Prostate gland (tissue), 2 donors: ENCODE measurements around the gene AMBP. TPM values are rescaled to one million over a fixed set of nuclear protein-coding genes. Genes with fewer than 3 reads are reported as not detected.
A peak's percentile ranks its signal among the peaks of the same experiment; 100 is the strongest.

Experiments used
- DNase-seq: peaks from one replicate; pipeline ENCODE4 v3.0.0-alpha.2; 2019; ENCODE audit warnings: low spot score
- H3K27ac ChIP-seq, 2 donors: fragments of 200-600 bp; sonication (generic); 2 replicates each; pipeline ENCODE4 v1.5.1; 2017 to 2019
- H3K27me3 ChIP-seq: fragments of 200-600 bp; sonication (generic); replicated peaks from 2 replicates; pipeline ENCODE4 v1.5.1; 2019; ENCODE audit not compliant: insufficient read depth
- H3K36me3 ChIP-seq, 2 donors: fragments of 200-600 bp; sonication (generic); 1 replicate in 1 of 2; 2 replicates in 1 of 2; pipeline versions ENCODE4 v1.5.1 to v1.8.1; 2017 to 2019
- H3K4me1 ChIP-seq: fragments of 200-600 bp; sonication (generic); replicated peaks from 2 replicates; pipeline ENCODE4 v1.5.1; 2019
- H3K4me3 ChIP-seq, 2 donors: fragments of 200-600 bp; sonication (generic); 2 replicates each; pipeline ENCODE4 v1.5.1; 2017 to 2019
- H3K9me3 ChIP-seq: fragments of 200-600 bp; sonication (generic); 2 replicates; pipeline ENCODE4 v1.5.1; 2017
- CTCF ChIP-seq, 4 experiments: fragments of 200-600 bp in 2 of 4; fragments of 450-650 bp in 2 of 4; sonication (generic) in 2 of 4; IDR thresholded peaks; 1 replicate in 3 of 4; 2 replicates in 1 of 4; pipeline ENCODE4 v1.5.1; 2016 to 2019; ENCODE audit warnings: antibody characterized with exemption in 4 of 4, mild to moderate bottlenecking in 2 of 4, moderate library complexity in 2 of 4
- POLR2A ChIP-seq: fragments of 450-650 bp; IDR thresholded peaks from one replicate; pipeline ENCODE4 v1.6.1; 2016; ENCODE audit warnings: antibody characterized with exemption, mild to moderate bottlenecking
- POLR2AphosphoS5 ChIP-seq: sonication (generic); formaldehyde crosslinking; IDR thresholded peaks from one replicate; pipeline ENCODE4 v1.6.1; 2017; ENCODE audit warnings: antibody characterized with exemption
- WGBS: methylation state at CpG from one replicate; pipeline ENCODE4 v1.1.5; 2018; 5-methylcytosine and 5-hydroxymethylcytosine counted together
- intact Hi-C: fragments of 100-400 bp; cut with DNase I; formaldehyde crosslinking; loops from one replicate; pipeline ENCODE4 v1.14.2; 2022
- total RNA-seq, 2 donors: library from RNA; depleted of rRNA; stranded (reverse); fragments of >200 nt; gene quantifications; one replicate each; pipeline ENCODE4 v1.1.0, GENCODE V29; 2016

The AMBP gene
- total RNA-seq, 2 donors from 2014 or later, result 0.23 to 1.5 TPM

DNA sequence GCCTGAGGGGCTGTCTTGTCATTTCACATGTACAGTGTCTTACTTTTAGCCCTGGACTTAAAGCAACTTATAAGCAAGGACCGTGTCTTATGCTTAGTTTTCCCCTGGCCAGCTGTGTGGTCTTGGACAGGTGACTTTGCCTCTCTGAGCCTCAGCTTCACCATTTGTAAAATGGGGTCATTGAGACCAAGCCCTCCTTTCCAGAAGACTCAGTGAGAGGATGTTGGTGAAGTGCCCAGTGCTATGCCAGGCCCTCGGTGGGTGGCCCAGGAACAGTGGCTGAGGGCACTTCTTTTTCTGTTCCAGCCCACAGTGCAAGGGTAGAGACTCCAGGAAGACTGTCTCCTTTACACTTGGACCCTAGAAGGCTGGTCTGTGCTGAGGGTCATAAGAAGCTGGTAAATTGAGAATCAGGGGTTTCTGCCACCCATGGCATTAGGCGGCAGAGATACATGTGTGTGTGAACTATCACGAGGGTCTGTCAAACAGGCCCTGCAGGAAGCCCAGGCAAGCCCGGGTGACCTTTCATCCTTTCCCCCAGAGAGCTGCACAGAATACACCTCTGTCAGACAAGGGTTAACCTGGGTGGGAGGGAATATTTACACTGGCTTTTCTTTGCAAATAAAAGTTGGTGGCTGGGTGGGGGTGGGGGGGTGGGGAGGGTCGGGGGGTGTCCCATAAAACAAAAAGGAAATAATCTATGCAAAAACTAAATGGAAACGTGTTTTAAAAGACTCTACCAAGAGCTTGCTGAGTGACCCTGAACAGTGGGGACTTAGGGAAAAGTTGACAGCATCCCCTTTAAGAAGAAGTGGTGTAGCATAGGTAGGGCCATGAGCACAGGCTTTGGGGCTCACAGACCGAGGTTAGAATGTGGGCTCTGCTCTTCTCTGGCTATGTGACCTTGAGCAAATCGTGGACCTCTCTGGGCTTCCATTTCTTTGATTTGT is 41.4 kb upstream of the AMBP start:
- no peak for TF ChIP-seq POLR2A
- TF ChIP-seq CTCF (IDR thresholded peaks at IDR 0.05), result no peak
- TF ChIP-seq POLR2AphosphoS5, result no peak
- peaks cover 6% of the 10 kb centered on the region for H3K4me1 ChIP-seq
- H3K36me3 ChIP-seq, result no peaks in the 10 kb centered on the region
- DNase-seq, result no peak
- no peaks in the 10 kb centered on the region for H3K9me3 ChIP-seq
- intact Hi-C loops, result no loop called here
- no peak overlapping the region for H3K27ac ChIP-seq
- no peak overlapping the region for H3K4me3 ChIP-seq
- 47% methylated on average over 8 of the region's 9 CpGs for WGBS
- H3K27me3 ChIP-seq, result no peaks in the 10 kb centered on the region

- no peaks in the 10 kb centered on the region for H3K9me3 ChIP-seq
- peak; percentile 75 for DNase-seq
- intact Hi-C loops, result no loop called here
- TF ChIP-seq POLR2AphosphoS5 (peak; percentile 72), POLR2A (no peak), CTCF (IDR thresholded peaks at IDR 0.05) (no peak)
- no peaks in the 10 kb centered on the region for H3K36me3 ChIP-seq
- H3K27me3 ChIP-seq, result no peaks in the 10 kb centered on the region
- 37% methylated on average over 21 of the region's 21 CpGs for WGBS
- peak overlapping the region in 1 of 2 donors; percentile 42 for H3K27ac ChIP-seq
- no peak overlapping the region for H3K4me3 ChIP-seq
- H3K4me1 ChIP-seq, result peaks cover 6% of the 10 kb centered on the region
Measured at GRCh38 chr9:114117996-114118830, 40.1 kb upstream of the AMBP start.

DNA sequence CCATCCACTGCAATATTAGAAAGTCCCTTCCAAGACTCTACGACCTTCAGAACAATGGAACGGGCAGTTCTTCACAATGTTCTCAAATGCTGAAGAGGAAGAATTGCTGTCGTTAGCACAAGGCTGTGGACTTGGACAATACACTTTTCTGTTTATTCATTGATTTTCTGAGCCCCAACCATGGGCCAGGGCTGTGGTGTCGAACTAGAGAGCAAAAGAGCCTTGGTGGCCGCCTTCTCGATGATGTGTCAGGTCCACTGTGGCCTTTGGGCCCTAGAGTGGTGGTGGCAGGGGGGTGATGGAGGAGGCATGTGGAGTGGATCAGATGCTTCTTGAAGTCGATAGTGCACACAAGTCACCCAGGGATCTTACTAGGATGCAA is 39.5 kb upstream of the AMBP start:
- H3K27me3 ChIP-seq, result no peaks in the 10 kb centered on the region
- H3K27ac ChIP-seq, result peak overlapping the region in 1 of 2 donors; percentile 42
- no peak overlapping the region for H3K4me3 ChIP-seq
- intact Hi-C loops, result no loop called here
- 82% methylated on average over 7 of the region's 7 CpGs for WGBS
- H3K9me3 ChIP-seq, result no peaks in the 10 kb centered on the region
- TF ChIP-seq POLR2AphosphoS5 (no peak), CTCF (IDR thresholded peaks at IDR 0.05) (no peak), POLR2A (no peak)
- H3K36me3 ChIP-seq, result no peaks in the 10 kb centered on the region
- DNase-seq, result no peak
- peaks cover 6% of the 10 kb centered on the region for H3K4me1 ChIP-seq

GRCh38 chr9:114116126-114116747 is 38.1 kb upstream of the AMBP start:
- no peak for DNase-seq
- intact Hi-C loops, result no loop called here

More at GRCh38 chr9:114116126-114116747, 38.1 kb upstream of the AMBP start:
- no peak overlapping the region for H3K4me3 ChIP-seq
- H3K36me3 ChIP-seq, result no peaks in the 10 kb centered on the region
- H3K4me1 ChIP-seq, result peaks cover 6% of the 10 kb centered on the region
- H3K27me3 ChIP-seq, result no peaks in the 10 kb centered on the region
- no peaks in the 10 kb centered on the region for H3K9me3 ChIP-seq
- TF ChIP-seq POLR2A, result no peak
- TF ChIP-seq POLR2AphosphoS5, result no peak
- TF ChIP-seq CTCF (IDR thresholded peaks at IDR 0.05), result no peak
- no peak overlapping the region for H3K27ac ChIP-seq
- 89% methylated on average over 12 of the region's 12 CpGs for WGBS
